Neural cell (in vitro differentiated cells): ENCODE data around the gene MTMR3.

ENCODE experiments used
- EZH2 ChIP-seq: fragments of 200-600, 300-800 bp; shearing (Covaris generic), sonication (generic); IDR thresholded peaks from 2 replicates; pipeline ENCODE4 v1.6.1; 2014; ENCODE audit warnings: antibody characterized with exemption, low read length, borderline replicate concordance, mild to moderate bottlenecking; ENCODE audit not compliant: insufficient read depth, poor library complexity, severe bottlenecking
- POLR2AphosphoS5 ChIP-seq: IDR thresholded peaks from 2 replicates; pipeline ENCODE4 v1.6.1; 2012
- RAD21 ChIP-seq: fragments of 450-650 bp; conservative IDR thresholded peaks from 2 replicates; pipeline ENCODE4 v1.6.1; 2014; ENCODE audit warnings: antibody characterized with exemption, mild to moderate bottlenecking, moderate library complexity
- TAF1 ChIP-seq: IDR thresholded peaks from 2 replicates; pipeline ENCODE4 v1.6.1; 2012; ENCODE audit warnings: low read depth
- TF ChIP-seq, protein P1 (sequence below): fragments of 450-650 bp; IDR thresholded peaks from 2 replicates; pipeline ENCODE4 v1.5.1; 2014; ENCODE audit warnings: antibody characterized with exemption, mild to moderate bottlenecking, moderate library complexity; ENCODE audit not compliant: poor library complexity, severe bottlenecking

DNA sequence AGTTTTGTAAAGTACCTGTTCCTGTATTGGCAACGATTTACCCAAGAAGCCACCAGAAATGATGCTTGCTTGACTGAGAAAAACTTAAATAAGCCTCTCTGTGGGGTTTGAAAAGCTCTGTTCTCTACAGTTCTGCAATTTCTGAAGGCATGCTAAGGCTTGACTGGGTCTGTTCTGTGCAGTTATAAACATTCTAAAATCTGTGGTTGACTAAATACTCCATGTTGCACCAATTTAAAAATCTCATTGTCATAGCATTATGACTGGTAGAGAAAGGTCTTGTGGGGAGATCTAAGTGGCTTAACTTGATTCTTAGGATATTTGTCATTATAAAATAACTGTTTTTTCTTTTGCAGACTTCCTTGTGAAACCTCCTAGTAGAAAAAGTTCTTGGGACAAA, 73.7 kb downstream of the MTMR3 start:
- TF ChIP-seq EZH2 (no peak), TAF1 (no peak), POLR2AphosphoS5 (no peak), RAD21 (no peak)
- TF ChIP-seq, protein P1, sequence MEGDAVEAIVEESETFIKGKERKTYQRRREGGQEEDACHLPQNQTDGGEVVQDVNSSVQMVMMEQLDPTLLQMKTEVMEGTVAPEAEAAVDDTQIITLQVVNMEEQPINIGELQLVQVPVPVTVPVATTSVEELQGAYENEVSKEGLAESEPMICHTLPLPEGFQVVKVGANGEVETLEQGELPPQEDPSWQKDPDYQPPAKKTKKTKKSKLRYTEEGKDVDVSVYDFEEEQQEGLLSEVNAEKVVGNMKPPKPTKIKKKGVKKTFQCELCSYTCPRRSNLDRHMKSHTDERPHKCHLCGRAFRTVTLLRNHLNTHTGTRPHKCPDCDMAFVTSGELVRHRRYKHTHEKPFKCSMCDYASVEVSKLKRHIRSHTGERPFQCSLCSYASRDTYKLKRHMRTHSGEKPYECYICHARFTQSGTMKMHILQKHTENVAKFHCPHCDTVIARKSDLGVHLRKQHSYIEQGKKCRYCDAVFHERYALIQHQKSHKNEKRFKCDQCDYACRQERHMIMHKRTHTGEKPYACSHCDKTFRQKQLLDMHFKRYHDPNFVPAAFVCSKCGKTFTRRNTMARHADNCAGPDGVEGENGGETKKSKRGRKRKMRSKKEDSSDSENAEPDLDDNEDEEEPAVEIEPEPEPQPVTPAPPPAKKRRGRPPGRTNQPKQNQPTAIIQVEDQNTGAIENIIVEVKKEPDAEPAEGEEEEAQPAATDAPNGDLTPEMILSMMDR: no peak
